DMS153 treated with DMSO at 0.1 percent for 48 hours (cell line): Measurements from ENCODE around the gene FAM117B.

ENCODE experiments used
- DNase-seq: peaks from one replicate; lab custom pipeline; 2025; ENCODE audit not compliant: unreplicated experiment; lab: John Stamatoyannopoulos, UW

FAM117B gene

DNA sequence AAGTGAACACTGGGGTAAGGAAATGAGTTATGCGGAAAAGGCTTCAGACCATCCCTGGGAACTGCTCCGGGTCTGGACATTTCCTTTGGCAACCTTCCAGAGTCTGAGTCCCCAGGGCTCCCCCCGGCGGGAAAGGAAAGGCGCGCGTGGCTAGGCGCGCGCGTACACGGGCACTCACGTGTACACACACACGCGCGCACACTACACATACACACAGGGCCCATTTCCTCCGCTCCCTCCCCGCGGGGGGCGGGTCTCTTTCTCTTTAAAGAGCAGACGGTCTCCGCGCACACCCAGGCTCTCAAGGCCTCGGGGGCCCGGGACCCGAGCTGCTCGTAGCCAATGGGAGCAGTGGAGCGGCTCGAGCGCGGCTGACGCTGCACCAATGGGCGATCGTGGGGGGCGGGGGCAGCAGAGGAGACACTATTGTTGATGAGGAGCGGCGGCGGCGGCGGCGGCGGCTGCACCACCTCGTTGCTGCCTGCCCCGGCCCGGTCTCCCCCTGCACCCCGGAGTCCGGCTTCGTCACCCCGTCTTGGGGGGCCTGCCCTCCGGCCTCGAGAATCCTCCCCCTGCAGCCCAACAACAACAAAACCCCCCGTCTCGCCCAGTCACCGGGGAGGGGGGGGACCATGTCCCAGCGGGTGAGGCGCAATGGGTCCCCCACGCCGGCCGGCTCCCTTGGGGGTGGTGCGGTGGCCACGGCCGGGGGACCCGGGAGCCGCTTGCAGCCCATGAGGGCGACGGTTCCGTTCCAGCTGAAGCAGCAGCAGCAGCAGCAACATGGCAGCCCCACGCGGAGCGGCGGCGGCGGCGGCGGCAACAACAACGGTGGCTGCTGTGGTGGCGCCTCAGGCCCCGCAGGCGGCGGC is at the start of gene FAM117B:
TSS of gene FAM117B (plus strand) at position 414 of the 872 bp plus-strand sequence. CDS start at position 633, 219 bp downstream.
- peak; percentile 89 for DNase-seq

DNA sequence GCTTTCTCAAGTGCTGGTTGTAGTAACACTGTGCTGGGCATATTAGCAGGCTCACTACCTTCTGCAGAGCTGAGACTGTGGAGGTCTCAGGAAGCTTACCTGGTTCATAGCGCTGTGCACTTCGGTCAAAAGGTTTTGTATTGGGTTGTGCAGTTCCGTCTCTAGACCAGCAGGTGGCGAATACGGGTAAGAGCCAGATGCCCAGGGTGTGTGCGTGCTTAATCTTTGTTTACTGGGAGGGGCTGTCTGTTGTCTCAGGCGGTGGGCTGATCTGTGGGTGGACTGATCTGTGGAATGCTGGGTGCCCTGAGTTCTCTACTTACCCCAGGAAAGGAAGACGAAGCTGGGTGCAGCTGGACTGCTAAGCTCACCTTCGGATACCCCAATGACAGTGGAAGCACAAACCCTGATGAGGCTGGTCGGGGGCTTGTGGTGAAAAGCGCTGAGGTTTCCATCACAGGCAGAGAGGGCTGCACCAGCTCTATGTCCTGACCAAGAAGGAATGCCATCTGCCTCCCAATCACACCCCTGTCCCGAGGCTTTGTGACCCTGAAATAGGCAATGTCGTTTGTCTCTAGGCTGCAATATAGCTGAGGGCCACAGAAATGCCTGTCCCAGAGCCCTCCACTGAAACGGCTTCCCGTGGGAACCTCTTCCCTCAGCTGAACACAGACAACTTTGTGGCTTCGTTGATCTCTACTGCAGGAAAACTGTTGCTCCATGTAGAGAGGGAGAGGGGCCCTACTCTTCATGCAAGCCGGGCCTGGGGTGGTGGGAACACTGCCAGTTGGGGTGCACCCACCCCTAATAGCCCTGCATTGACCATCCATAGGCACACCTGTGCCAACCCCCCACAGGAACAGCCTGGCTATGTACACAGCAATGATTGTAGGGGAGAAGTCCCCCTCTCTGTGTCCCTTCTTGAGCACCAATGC is 45.9 kb upstream of the FAM117B start:
- DNase-seq: peak; percentile 89

DNA sequence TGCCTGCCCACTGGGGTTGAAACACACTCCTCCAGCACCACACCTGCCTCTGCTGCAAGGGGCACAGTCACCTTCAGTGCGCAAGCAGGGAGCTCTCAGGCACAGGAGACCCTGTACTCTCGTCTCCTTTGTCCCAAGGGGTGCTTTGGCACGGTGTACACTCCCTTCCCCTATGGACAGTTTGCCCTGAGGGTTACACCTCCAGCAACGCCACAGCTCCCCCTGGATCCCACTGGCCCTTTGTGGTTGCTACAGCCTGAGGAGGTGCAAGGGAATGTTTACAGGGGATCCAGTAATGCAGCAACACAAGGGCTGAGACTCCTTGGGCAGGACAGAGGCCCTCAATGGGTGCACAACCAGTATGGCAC is 45.2 kb upstream of the FAM117B start:
- no peak for DNase-seq

DNA sequence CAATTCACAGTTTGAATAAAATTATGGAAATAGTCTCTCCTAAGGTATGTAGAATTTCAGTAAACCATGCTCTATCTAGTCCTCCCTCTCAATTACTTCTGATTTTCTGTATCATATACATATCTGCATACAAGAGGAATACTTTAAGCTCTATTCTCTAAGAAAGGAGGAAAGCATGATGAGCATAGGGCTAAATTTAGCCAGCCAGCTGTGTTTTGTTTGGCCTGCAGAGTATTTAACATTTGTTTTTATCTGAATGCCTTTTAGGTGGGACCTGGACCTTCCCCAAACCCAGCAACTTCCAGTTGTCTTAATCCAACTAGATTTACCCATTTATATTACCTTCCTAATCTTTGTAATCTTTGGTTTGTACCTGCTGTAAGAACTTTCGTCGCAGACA is 42.2 kb upstream of the FAM117B start:
- DNase-seq: no peak

DNA sequence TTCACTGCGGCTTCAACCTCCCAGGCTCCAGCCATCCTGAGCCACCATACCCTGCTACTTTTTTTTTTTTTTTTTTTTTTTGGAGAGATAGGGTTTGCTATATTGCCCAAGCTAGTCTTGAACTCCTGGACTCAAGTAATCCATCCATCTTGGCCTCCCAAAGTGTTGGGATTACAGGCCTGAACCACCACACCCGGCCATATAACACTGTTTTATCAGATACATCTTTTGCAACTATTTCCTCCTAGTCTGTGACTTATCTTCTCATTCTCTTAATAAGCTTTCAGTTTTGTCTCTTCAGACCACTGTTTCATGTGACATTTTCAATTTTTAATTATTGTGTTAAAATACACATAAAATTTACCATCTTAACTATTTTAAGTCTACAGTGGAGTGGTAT is 35.7 kb upstream of the FAM117B start:
- DNase-seq: no peak

DNA sequence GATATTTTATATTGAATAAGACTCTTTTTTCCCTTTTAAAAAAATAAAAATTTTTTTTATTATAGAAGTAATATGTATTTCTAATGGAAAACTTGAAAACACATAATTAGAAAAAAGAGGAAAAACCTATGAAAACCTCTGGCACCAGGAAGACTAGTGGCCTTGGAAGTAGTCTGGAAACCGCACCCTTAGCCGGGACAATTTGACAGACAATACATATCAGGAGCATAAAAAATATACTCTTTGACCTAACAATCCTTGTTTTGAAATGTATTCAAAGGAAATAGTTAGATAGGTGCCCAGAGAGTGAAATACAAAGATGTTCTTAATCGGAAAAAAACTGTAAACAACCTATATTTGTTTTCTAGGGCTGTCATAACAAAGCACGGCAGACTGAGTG is 34.9 kb upstream of the FAM117B start:
- no peak for DNase-seq

DNA sequence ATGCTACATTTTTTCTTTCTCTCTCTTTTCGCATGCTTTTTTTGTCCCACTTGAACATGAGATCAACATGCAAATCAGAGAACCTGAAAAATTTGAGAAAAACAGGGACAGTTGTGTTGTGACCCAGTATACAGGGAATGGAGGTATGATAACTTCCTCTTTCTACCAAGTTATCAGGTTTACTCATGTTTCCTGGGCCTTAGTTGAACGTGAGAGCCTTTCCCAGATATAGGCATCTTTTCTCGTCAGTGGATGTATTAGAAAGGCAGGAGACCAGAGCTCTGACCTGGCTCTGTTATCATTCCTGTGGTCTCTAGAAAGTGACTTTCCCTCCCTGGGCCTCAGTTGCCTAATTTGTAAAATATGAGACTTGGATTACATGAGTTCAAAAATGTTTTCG is 30.1 kb upstream of the FAM117B start:
- DNase-seq: no peak

DNA sequence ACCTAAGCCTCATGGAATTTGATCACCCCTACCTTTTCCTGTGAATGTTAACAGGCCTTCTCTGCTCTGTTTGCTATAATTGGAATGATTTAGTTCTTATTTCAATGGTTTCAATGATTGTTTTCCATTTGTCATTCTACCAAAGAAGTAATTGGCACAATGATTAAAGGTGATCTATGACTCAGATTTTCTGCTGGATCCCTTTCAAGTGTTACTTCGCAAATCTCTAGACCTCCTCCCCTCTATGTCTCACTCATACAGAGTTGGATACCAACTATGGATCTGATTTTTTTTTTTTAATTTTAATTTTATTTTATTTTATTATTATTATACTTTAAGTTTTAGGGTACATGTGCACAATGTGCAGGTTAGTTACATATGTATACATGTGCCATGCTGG is 29.6 kb upstream of the FAM117B start:
- no peak for DNase-seq

DNA sequence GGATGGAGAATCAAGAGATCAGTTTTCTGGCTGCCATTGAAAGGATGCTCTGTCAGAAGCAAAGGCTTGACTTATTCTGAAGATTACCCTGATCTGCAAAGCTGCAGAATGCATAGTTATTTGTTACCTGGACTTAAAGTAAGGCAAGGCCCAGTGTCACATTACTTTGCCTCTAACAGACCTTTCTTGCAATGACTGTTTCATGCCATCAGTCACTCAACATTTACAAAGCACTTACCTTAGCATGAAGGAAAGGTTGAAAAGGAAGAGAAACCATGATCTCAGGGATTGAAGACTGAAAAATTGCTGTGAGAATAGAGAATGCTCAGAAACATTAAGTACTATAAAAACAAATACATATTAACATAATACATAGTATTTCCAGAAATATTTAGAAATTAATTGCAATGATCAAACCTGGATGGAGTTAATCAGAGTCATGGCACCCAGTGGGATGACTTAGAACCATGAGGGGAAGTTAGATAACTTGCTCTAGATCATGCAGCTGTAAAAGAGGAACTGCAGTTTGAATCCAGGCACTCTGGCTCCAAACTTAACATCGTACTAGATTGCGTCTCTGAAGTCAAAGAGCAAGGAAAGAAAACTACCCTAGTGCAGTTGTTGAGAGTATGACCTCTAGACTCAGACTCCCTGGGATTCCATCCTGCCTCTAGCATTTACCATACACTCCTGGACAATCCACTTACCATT is 26.5 kb upstream of the FAM117B start:
- DNase-seq: no peak

DNA sequence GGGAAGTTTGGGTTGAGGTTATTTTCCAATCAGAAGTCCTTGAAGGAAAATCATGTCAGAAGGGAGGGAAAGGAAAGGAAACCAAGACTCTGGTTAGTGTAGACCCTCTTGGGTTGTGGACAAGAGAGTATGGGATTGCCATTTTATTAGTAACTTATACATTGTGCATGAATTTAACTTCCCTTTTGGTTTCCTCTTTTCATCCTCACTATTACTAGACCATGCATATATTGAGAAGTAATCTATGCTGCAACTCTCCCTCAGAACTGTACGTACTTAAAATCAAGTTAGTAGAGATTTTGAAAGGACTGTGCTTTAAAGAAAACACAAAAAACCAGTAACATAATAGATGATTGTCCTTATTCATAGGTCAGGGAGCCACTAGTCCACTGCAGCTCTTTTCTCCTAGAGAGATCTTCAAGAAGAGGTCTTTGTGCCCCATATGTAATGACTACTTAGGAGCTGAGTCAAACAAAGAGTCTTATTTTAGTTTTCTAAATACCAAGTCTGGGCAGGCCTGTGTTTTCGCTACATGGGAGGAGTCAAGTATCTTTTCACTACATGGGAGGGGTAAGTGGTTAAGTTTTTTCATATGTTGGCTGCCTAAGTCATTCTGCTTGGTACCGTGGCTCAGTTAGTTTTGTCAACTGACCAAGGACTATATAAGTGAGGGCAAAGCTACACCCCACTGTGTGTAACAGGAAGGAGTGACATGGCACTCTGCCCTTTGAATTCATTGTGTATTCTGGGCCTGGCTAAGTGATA is 25.2 kb upstream of the FAM117B start:
- DNase-seq: no peak

DNA sequence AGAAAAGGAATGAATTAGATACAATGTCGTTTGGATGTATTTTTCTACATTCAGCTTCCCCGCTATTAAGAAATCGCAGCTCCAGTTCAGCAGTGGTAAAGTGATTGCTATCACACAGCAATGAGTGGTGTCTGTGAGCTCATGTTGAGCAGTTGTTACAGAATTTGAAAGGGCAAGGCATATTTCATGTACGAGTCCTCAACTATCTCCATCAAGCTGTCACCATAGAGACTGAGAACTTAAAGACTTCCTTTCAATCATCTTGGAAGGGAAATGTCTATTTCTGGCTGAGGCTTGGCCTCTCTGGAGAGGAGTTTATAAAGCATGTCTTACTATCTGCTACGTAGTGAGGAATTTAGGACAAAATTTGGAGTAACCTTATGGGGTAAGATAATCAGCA is 24.4 kb upstream of the FAM117B start:
- no peak for DNase-seq

DNA sequence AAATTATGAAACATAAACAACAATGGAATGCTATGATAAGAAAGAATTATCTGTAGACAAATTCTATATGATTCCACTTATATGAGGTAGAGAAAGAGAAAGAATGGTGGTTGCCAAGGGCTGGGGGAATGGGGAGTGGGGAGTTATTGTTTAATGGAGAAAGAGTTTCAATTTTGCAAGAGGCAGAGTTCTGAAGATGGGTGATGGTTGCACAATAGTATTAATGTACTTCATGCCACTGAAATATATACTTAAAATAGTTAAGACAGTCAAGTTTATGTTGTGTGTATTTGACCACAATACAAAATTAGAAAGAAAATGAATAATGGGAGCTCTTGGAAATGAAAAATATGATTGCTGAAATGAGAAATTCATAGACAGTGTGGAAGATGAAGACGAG is 22.6 kb upstream of the FAM117B start:
- no peak for DNase-seq

DNA sequence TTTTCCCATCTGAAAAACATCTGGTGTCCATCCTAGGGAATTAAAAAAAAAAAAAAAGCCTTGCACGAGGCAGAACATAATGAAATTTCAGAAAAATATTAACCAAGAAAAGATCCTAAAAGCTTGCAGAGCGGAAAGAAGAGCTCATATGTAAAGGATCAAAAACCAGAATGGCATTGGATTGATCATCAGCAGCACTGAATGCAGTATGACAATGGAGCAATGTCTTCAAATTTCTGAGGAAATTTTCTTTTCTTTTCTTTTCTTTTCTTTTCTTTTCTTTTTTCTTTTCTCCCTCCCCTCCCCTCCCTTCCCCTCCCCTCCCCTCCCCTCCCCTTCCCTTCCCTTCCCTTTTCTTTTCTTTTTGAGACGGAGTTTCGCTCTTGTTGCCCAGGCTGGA is 21.3 kb upstream of the FAM117B start:
- DNase-seq: no peak

DNA sequence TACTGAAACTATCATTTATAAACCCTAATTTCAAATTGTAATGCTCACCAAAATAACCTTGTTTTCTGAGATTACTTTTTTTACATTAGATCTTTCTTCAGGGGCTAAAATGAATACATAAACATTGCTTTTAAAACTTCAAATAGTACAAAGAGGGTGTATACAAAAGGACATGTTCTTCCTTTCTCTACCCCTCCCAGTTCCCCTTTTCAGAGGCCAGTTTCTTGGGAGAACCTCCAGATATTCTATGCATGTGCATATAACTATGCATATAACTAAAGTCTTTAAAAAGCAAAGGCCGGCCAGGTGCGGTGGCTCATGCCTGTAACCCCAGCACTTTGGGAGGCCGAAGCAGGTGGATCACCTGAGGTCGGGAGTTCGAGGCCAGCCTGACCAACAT is 10.6 kb upstream of the FAM117B start:
- no peak for DNase-seq

DNA sequence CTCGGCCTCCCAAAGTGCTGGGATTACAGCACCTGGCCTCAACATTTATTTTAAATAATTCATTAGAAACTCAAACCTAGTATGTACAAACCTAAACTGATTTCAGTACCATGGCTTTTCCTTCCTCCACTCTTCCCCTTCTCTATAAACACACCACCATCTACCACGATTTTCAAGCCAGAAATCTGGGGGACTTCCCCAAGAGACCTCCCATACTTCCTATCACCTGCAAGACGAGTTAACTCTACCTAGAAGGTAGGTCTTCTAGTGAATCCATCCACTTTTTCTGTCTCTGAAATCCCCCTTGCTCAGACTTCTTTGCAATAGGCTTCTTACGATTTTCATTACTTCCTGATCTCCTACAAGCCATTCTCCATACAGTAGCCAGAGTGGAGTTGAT is 7.7 kb upstream of the FAM117B start:
- no peak for DNase-seq

DNA sequence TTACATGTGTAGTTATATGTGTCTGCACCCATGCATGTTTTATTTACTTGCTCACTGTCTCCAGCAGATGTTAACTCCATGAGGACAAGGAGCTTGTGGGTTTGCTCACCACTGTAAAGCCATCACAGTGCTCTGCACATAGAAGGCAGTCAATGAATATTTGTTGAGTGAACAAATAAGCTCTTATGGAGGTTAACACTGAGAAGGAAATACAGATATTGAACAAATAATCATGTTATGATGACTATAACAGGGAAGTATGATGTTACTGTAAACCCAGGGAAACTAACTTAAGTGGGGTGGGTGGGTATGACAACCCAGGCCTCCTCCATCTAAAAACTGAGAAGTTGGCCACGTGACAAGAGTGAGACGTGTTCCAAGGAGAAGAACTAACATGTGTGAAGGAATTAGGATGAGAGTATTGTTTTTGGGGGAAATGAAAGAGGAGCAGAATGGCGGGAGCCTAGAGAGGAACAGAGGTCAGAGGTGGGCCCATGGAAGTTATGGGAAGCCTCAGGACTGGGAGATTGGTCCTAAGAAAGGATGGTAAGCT is 6.0 kb upstream of the FAM117B start:
- no peak for DNase-seq

DNA sequence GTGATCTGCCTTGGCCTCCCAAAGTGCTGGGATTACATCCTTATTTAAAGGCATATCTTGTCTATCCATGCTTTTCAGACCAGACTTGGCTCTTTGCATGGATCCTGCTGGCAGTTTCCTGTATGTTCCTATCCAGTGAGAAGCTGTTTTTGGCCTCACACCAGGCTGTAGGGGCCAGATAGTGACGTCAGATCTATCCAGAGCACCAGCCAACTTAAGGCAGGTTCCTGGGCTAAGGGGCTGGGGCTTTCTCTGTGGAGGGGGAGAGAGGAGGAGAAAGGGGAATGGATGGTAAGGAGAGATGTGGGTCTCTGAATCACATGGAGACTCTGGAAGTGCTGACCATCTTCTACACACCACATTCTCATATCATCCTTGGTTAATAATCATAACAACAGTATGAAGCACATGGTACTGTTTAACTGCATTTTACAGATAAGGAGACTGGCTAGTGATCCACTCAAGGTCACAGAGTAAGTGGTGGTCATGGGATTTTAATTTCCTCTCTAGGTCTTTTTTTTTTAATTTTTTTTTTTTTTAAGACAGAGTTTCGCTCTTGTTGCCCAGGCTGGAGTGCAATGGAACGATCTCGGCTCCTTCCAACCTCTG is 2.0 kb upstream of the FAM117B start:
- DNase-seq: no peak

DNA sequence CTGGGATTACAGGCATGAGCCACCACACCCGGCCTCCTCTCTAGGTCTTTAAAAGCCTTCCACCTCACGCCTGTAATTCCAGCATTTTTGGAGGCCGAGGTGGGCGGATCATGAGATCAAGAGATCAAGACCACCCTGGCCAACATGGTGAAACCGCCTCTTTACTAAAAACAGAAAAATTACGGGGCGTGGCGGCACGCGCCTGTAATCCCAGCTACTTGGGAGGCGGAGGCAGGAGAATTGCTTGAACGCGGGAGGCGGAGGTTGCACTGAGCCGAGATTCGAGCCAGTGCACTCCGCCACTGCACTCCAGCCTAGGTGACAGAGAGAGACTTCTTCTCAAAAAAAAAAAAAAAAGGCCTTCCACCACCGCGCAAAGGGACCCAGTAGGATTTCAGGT is 1.3 kb upstream of the FAM117B start:
- DNase-seq: no peak

DNA sequence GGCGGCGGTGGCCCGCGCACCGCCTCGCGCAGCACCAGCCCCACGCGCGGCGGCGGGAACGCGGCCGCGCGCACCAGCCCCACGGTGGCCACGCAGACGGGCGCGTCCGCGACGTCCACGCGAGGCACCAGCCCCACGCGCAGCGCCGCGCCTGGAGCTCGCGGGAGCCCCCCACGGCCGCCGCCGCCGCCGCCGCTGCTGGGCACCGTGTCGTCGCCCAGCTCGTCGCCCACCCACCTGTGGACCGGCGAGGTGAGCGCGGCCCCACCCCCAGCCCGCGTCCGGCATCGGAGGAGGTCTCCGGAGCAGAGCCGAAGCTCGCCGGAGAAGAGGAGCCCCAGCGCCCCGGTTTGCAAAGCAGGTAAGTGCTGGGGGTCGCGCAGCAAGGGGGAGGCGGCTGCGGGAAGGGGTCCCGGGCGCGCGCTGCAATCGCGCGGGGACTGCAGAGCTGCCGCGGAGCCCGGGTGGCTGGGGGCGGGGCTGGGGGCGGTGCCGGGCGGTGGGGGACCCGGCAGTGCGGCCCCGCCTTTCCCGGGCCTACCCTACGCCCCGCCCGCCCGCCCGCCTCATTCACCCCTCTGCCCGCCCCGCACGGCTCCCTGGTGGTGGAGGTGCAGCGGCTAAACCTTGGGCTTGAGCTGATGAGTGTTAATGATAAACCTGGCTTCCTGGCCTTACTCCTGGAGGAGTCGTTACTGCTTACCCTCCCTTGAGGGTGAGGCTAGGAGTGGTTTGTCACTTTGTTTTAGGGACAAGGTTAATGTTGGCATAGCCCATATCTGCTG is 851 bp downstream of the FAM117B start:
- DNase-seq: peak; percentile 57
